Pericardium fibroblast (primary cell): ENCODE measurements around the gene TPMT. TPM values are rescaled to one million over a fixed set of nuclear protein-coding genes. Genes with fewer than 3 reads are reported as not detected.

Experiments
- total RNA-seq: library from RNA; depleted of rRNA; stranded (reverse); fragments of >200 nt; gene quantifications from 2 replicates; pipeline ENCODE4 v1.2.3, GENCODE V29; 2015

Gene TPMT
- total RNA-seq, result 4.9 and 6.8 TPM in 2 replicates

DNA sequence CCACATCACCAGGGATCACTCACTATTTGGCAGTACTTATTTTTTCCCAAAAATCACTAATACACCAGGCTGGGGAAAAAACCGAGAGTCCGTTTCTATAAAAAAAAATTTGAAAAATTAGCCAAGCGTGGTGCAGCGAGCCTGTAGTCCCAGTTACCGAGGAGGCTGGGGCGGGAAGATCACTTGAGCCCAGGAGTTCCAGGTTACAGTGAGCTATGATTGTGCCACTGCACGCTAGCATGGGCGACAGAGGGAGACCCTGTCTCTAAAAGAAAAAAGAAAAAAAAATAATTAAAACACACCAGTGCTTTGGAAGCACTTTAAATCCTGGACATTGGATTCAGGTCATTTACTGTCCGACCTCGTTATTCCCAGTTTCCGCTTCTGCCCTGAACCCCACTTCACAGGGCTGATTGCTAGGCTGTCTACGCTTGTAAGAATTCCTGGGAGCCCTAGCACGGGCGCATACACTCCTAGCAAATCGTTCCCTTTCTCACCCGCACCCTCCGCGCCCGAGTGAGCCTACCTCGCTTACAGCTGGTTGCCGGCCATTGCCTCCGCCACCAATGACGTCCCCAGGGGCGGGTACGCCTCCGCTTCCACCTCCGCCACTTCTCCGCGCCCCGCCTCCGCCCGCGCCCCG is at the start of gene TPMT:
TPMT (minus strand) TSS at position 571 of the 643 bp plus-strand sequence. CDS start 5,950 bp downstream, outside the sequence.

DNA sequence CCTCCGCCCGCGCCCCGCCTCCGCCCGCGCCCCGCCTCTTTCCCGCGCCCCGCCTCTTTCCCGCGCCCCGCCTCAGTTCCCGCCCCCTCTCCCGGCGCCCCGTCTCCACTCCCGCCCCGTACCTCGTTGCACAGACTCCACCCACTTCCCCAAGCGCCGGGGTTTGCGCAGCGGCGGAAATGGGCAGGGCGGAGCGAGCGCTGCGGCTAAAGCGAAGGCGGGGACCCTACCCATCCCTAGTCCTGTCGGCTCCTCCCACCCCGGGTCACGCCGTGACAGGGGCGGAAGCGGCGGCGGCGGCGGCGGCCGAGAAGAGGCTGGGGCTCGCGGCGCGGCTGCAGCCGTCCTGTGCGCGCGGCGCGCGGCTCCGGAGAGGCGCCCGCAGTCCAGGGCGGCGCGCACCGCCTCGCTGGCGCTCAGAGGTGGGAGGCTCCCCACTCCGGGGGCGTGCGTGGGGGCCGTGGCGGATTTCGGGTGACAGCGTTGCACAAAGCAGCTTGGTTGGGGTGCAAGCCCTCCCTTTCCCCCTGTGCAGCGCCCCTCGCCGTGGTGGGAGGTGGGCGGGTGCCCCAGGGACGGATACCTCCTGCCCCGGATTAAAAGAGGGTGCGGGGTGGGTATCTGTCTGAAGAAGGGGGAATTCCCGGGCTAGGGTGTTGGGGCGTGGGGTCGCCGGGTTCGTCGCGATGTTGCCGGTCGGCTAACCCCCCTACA is 430 bp upstream of the TPMT start, which contains the start of gene KDM1B:
KDM1B (plus strand) TSS at position 273 of the 714 bp plus-strand sequence. CDS start 4,474 bp downstream, outside the sequence.

DNA sequence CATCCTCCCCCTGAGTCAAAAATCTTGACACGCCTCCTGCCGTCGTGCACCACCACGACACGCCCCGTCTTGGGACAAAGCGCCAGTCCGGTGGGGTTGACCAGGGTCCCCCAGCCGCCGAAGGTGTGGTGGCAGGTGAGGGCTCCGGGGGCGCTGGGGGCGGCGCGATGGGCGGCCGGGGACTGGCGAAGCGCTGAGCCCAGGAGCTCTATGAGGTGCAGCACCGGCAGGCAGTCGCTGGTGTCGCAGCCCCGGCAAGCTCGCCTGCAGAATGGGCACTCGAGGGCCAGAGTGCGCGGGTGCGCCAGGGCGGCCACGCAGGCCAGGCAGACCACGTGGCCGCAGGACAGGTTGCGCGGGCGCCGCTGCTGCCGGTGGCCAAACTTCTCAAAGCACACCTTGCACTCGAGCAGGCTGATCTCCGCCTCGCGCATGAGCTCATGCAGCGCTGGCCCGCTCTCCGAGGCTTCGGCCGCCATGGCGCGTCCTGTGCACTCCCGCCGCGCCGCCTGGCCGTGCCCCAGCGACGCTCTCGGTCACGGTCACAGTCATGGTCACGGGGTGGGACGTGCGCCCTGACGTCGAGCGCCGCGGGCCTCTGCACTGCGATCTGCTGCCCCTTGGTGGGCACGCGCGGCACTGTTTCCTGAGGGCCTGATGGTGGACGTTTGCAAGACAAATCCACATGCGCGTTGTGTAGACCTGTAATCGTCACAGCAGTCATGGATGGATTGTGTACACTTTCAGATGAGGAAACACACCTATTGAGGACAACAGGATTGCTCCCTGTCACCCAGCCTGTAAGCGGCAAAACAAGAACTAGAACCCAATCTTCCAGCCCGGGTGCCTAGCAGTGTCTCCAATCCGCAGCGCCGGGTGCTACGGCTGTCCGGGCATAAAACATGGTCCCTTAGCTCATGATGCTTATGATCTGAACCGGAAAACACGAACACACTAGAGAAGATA is 32.5 kb downstream of the TPMT start, which contains the start of gene NHLRC1:
NHLRC1 (minus strand) TSS at position 550 of the 966 bp plus-strand sequence; CDS start at position 479, 71 bp downstream.

Other genes starting within 250 kb of the TPMT start
- 14.3 and 15.1 TPM in 2 replicates for gene KIF13A, start 167.4 kb downstream of the TPMT start, total RNA-seq
- gene NHLRC1, start 32.4 kb downstream of the TPMT start, total RNA-seq, result 1.5 and 1.6 TPM in 2 replicates
- gene KDM1B, start 345 bp upstream of the TPMT start, total RNA-seq, result 5.6 and 19.7 TPM in 2 replicates
- 44.0 and 44.6 TPM in 2 replicates for gene DEK, start 109.5 kb upstream of the TPMT start, total RNA-seq
- gene RNF144B, start 232.3 kb upstream of the TPMT start, total RNA-seq, result 0.12 and 0.68 TPM in 2 replicates